NCI-H187 (cell line): ENCODE data around the gene FAM47B.

Experiments
- DNase-seq, 2 experiments: peaks; one replicate each; lab custom pipeline; 2025; lab: John Stamatoyannopoulos, UW

The FAM47B gene

DNA sequence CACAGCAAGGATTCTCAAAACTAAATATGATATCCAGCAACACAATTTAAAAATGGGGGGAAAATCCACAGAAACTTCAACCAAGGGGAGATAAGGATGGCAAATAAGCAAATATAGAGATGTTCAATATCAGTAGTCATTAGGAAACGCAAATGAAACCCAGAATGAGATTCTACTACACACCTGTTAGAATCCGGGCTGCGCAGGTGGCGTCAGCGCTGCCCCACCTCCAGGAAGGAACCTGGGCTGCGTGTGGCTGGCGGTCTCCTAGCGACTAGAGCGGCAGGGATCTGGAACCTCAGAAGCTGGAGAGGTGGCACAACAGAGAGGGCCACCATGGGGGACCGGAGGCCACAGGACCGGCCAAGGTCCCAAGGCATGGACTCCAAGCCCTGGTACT is at the start of gene FAM47B:
Gene FAM47B (plus strand): TSS at position 301 of the 400 bp plus-strand sequence. CDS start 36 bp downstream, at position 337.
- DNase-seq = no peak

DNA sequence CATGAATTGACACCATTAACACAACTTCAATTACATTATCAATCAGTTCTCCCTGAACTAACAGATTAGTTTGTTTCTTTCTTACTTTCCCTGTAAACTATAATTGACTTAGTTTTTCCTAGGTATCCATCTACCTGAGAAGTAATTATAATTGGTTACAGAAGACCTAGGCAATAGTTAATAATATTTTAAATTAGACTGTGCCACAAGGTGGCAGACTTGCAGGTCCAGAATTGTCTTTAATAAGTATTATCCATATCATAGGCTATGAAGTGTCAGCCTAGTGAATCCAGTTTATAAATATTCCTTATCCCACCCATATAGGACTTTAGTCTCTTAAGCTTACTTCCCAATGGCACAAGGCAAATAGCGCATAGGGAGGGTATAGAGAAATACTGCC is 48.9 kb upstream of the FAM47B start:
- DNase-seq = no peak

DNA sequence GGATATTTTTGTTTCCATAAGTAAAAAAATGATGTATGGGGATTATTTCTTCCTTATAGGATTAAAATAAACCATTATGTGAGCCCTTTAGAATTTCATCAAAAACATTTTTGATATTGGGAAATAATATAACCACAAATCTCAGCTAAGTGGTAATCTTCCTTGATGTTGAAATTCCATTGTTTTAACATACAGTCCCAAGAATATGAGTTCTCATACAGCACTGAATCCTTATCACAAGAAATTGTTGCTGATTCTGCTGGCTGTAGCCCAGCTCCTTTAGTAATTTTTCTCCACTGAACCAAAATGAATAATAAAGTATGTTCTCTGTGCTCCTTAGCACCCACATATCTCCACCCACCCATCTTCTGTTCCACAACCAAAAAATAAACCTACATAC is 41.9 kb upstream of the FAM47B start:
- DNase-seq = no peak

GRCh38 chrX:34901761-34902160 is 40.8 kb upstream of the FAM47B start:
- DNase-seq = no peak

DNA sequence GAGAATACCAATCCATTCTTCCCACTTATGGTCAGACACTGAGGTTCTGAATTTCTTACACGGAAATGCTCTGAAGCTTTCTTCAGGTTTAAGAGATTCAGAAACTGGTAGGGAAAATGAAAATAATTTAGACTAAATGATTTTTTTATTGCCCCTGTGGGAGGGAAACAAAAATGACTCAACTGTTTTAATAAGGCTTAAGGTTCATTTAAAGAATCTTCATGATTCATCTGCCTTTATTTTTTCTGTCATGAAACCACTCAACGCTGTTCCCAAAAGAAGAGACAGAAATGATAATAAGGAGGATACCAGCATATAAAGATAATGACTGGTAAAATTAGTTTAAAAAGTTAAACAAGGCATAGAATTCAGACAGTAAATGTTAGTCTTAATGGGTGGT is 39.3 kb upstream of the FAM47B start:
- DNase-seq = no peak

DNA sequence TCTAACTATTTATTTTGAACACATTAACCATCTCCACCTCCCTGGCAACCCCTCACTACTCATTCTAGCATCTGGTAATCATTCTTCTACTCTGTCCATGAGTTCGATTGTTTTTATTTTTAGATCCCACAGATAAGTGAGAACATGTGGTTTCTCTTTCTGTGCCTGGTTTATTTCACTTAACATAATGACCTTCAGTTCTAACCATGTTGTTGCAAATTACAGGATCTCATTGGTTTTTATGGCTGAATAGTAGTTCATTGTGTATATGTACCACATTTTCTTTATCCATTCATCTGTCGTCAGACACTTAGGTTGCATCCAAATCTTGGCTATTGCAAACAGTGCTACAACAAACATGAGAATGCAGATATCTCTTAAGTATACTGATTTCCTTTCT is 33.4 kb upstream of the FAM47B start:
- DNase-seq = no peak

DNA sequence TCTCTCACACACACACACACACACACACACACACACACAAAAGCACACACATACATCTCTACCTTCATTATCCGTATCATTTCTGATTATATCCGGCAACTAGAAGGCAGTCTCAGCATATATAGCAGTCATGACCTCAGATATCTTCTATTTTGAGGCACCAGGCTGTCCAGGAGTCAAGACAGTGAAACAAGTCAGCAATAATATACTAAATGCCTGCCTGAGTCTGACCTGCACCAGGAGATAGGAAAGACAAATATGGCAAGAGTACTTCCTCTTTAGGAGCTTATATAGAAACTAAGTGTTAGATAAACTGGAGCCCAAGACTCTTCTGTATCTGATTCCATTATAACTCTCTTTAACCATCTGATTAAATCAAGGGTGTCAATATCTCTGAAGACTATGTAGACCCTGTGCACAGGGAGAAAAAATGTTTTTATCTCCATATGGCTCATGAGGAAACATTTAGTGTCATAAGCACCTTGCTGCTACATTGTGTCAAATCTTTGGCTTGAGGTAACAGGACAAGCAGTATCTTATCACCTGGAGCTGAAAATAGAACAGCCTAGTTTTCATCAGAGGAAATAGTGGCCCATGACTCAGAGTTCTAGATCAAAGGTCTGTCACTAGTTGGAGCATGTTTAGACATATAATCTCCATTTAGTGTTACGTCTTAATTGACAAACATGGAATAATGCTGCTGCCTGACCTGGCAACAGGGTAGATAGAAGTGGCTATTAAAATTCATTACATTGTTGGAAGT is 27.0 kb upstream of the FAM47B start:
- no peak for DNase-seq

DNA sequence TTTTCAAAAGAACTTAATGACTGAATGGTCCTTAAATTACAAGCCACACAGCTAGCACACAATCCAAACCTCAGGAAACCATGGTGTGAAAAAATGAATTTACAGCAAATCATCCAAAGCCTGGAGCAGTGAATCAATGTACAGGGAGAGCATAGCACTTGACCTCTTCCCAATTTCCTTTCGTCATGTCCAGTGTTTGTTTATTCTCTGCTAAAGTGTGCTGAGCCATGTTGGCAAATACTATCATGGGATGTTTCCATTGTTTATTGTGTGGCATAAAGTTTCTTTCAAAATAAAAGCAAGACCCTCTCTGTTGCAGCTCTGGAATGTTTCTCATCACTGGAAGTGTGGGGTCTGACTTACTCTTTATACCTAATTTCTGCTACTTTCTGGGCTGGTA is 25.4 kb upstream of the FAM47B start:
- DNase-seq = no peak

- DNase-seq = no peak
Observed at GRCh38 chrX:34918091-34918736, 24.4 kb upstream of the FAM47B start.

GRCh38 chrX:34918856-34919255 is 23.7 kb upstream of the FAM47B start:
- no peak for DNase-seq

DNA sequence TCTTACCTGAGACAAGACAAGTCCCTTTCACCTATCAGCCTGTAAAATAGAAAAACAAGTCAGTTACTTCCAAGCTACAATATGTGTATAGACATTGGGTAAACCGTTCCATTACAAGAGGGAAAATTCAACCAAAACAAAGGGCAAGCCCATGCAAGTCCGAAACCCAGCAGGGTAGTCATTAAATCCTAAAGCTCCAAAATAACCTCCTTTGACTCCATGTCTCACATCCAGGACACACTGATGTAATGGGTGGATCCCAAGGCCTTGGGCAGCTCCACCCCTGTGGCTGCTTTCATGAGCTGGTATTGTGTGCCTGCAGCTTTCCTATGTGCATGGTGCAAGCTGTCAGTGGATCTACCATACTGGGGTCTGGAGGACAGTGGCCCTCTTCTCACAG is 14.7 kb upstream of the FAM47B start:
- no peak for DNase-seq

DNA sequence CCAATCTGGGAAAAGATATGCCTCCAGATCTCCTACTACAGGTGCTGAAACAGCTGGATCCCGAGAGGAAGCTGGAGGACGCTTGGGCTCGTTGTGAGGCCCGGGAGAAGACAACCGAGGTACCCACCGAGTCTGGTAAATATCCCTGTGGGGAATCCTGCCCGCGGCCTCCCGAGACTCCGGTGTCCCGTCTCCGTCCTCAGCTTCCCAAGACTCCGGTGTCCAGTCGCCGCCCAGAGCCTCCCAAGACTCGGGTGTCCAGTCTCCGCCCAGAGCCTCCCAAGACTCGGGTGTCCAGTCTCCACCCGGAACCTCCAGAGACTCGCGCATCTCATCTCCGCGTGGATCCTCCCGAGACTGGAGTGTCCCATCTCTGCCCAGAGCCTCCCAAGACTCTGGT is 639 bp downstream of the FAM47B start:
- DNase-seq = no peak

DNA sequence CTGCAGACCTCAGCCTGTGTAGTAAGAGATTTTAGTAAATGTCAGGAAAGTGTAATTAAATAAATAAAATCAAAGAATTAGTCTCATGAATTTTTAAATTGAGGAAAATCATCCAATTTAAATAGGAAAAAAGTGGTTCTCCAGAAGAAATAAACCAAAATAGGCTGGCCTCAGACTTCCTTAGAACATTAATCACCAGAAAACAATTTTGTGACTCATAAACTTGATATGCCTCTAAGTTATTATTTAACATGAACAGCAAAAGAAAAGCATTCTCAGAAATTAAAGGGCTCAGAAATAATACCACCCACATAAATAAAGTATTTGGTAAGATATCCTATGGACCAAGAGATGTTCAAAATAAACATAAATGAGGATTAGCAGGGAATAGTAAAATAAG is 14.3 kb downstream of the FAM47B start:
- DNase-seq = no peak

DNA sequence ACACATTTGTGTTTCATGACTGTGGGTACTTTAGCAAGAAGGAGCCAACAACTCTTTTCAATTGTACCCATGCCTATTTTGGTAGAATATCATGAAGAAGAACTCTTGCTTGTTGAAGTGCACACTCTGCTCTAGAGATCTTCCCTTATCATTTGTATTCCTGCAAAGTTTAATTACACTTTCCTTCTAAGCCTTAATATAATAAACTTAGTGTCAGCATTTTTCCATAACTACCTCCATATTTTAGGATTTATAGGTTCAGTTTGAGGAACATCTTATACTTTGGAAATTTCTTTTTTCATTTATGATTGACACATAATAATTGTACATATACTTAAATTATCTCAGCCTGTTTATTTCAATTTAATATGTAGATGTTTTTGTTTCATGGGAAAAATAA is 19.1 kb downstream of the FAM47B start:
- no peak for DNase-seq

DNA sequence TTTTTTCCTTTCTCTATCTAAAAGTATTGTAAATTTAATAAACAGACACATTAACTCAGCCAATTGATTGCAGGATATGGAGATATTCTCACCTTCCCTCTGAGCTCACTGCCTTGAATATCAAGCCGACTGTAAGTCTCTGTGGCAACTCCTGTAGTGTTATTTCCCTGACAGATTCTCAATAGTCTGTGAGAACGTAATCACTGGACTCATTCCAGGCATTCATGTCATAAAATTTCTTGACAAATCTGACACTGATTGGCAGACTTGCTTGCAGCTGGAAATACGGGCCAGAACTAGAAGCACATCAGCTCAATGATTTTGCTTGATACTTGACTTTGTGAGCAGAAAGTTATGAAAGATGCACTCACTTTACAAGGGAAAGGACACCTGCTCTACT is 29.6 kb downstream of the FAM47B start:
- no peak for DNase-seq

GRCh38 chrX:34978171-34978570 is 35.6 kb downstream of the FAM47B start:
- no peak for DNase-seq

GRCh38 chrX:34987646-34988045 is 45.0 kb downstream of the FAM47B start:
- no peak for DNase-seq
